HG03139 (cell line): ENCODE results near the gene ING2.
"Not testable (repeated sequence)": the region's sequence is repeated elsewhere in the genome, so short reads cannot be mapped to it uniquely, and the experiment has no call there.

Experiments used
- ATAC-seq: cut with Tn5 transposase; IDR thresholded peaks from one replicate; pipeline ENCODE4 v1.9.1; 2021; ENCODE audit not compliant: unreplicated experiment

Gene ING2, protein sequence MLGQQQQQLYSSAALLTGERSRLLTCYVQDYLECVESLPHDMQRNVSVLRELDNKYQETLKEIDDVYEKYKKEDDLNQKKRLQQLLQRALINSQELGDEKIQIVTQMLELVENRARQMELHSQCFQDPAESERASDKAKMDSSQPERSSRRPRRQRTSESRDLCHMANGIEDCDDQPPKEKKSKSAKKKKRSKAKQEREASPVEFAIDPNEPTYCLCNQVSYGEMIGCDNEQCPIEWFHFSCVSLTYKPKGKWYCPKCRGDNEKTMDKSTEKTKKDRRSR

DNA sequence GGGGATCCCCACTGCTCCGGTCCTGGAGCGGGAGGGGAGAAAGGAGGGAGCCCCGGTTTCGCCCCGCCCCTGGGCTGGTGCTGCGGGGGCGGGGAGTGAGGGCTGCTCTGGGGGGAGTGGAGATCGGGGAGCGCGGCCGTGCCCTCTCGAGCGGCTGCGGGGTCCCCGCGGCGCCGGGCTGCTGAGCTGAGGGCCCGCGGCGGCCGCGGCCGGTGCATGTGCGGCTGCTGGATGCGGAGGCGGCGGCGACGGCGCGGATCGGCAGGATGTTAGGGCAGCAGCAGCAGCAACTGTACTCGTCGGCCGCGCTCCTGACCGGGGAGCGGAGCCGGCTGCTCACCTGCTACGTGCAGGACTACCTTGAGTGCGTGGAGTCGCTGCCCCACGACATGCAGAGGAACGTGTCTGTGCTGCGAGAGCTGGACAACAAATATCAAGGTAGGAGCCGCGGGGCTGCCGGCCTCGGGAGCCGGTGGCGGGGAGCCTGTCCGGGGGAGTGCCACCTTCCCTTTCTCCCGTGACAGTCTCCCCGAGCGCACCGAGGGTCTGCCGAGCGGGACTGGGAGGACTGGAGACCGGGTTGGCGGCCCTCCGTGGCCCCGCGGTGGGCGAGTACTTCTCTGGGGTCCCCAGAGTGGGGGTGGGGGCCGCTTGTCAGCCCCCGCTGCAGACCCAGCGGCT is at the start of gene ING2:
ING2 (plus strand) TSS at position 129 of the 681 bp plus-strand sequence; CDS start at position 267, 138 bp downstream.
- peak; percentile 41 for ATAC-seq

DNA sequence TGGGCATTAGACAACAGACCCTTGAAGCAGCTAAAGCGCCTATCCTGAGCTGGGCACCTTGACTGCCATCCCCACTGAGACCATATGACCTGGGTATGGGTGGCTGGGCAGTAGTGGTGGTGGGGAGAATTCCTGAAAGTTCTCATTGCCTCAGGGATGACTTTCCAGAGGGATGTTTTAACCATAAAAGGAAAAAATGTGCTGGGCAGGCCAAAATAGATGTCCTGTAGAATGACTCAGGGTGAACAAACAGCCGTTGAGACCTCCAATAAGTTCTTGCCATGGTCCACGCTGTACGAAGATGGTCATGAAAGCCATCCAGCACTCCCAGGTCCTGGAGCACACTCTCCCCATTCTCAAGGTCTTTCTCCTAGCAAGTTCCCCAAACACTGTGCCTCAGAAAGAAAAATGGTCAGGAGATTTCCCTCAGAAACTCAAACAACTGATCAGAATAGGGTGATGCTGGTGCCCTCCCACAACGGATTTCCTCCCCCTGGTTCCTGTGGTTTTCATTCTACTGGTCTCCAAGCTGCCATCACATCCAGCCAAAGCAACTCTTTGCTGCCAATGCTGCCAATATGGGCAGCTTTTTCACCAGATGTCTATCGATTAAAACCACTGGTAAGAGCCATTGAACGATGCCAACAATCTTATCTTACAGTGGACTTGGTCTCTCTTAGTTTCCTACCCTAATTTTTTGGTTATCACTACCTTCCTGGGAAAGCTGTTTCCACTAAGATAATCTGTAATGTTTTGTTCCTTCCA is 49.2 kb upstream of the ING2 start:
- ATAC-seq, result no peak

DNA sequence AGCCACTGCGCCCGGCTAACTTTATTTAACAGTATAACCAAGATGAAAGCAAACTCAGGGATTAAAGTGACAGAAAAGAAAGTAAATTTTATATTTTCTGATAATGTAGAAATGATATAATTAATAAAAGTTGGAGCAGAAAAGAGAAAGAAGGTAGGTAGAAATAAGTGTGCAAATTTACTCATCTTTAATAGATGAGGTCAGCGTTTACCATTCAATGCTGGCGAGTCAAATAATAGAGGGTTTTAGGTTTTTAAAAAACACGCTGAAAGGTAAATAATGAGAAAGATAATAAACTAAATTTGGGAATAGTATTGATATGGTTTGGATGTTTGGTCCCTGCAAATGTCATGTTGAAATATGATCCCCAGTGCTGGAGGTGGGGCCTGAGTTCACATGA is 46.9 kb upstream of the ING2 start:
- no peak for ATAC-seq

DNA sequence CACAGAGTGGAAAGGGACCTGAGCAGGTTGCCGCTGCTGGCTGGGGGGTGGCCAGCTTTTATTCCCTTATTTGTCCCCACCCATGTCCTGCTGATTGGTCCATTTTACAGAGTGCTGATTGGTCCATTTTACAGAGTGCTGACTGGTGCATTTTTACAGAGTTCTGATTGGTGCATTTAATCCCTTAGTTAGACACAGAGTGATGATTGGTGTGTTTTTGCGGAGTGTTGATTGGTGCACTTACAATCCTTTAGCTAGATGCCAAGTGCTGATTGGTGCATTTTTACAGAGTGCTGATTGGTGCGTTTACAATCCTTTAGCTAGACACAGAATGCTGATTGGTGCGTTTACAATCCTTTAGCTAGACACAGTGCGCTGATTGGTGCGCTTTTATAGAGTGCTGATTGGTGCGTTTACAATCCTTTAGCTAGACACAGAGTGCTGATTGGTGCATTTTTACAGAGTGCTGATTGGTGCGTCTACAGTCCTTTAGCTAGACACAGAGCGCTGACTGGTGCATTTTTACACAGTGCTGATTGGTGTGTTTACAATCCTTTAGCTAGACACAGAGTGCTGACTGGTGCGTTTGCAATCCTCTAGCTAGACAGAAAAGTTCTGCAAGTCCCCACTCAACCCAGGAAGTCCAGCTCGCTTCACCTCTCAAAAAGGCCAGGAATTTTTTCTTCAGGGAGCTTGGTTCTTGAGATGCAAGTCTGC is 40.8 kb upstream of the ING2 start:
- ATAC-seq, result not testable (repeated sequence)

DNA sequence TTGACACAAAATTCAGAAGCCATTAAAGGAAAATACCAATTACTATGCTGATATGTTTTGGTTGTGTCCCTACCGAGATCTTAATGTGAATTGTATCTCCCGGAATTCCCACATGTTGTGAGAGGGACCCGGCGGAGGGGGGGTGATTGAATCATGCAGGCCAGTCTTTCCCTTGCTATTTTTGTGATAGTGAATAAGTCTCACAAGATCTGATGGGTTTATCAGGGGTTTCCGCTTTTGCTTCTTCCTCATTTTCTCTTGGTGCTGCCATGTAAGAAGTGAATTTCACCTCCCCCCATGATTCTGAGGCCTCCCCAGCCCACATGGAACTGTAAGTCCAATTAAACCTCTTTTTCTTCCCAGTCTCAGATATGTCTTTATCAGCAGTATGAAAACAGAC is 39.0 kb upstream of the ING2 start:
- ATAC-seq, result not testable (repeated sequence)

DNA sequence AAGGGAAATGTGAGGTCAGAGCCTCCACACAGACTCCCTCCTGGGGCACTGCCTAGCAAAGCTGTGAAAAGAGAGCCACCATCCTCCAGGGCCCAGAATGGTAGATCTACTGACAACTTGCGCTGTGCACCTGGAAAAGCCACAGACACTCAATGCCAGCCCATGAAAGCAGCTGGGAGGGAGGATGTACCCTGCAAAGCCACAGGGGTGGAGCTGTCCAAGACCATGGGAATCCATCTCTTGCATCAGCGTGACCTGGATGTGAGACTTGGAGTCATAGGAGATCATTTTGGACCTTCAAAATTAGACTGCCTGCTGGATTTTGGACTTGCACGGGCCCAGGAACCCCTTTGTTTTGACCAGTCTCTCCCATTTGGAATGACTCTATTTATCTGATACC is 37.6 kb upstream of the ING2 start:
- no peak for ATAC-seq

DNA sequence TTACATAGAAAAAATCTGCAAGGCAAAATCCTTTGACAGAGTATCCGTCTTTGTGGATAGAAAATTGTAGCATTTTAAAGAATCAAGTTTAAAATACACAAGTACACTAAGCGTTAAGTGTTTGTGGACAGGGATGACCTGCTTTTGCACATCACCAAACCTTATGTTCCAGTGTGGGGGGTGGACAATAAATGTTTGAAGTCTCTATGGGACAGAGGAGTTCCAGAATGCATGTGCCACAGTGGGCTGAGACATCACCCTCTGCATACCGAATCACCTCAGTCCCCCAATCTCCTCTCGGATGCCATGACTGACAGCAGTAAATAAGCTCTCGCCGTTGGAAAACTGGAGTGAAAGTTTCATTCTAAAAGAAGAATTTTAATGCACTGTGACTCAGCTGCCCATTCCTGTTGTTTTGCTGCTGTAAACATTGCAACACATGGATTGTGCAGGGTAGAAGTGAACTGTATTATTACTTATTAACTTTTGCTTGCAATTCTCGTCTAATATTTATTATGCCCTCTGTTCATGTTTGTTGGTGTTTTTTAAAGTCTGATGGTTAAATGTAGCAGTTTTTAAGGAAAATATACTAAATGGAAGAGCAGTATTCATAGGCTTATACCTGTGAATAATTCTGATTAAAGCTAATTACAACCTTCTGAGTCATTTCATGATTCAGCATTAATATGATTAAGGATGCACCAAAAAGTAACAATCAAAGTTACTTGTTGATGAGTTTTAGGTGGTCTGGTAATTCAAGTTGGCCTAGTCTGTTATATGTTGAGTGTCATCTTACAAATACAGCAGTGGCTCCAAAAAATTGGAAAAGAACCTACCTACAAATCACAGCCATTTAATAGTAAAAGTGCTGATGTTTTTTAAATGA is 36.4 kb upstream of the ING2 start:
- no peak for ATAC-seq

DNA sequence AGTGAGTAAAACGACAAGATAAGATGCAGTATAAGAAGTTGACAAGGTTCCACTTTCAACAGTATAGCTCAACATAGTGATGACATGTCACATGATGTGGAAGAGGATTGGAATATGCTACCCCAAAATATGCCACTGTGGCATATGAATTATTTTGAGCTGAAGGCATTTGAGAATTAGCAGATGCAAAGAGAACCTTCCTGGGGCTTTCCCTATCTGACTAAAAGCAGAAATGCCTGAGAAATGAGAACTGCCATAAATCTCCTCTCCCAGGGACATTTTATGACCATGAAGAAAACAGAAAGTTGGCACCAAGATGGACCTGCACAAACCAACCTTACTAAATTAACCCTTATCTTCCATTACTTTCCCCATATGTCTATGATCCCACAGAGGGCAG is 35.6 kb upstream of the ING2 start:
- no peak for ATAC-seq

DNA sequence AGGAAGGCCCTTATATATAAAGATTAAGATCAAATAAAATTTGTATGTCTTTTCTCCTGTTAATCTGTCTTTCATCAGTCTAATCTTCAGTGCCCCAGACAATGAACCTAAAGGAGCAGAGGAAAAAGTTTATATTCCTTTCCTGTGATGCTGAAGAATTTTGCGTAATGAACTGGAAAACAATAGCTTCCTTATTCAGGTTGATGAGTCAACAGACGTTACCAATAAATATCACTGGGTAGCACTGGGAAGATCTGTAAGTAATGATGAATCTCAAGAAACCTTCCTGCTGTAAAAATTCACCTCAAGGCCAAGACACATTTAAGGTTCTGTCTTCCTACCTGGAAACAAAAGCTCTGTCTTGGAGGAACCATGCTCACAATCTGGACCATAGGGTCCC is 34.9 kb upstream of the ING2 start:
- ATAC-seq, result no peak

DNA sequence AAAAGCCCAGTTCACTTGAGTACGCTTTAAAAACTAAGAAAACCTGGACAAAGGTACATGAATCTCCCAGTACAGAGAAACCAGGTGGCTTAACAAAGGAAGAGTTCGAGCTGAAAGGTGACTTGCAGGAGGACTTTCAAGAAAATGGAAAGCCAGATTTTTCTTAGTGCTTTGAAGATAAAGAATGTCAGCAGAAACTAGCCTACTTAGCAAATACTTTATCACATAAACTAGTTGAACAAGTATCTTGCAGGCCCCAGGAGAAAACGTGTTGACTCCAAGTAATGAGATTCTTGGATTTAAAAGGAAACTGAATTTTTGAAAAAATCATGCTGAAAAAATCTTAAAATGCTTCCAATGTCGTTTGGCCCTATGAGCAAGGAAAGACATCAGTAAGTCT is 34.0 kb upstream of the ING2 start:
- ATAC-seq, result no peak

DNA sequence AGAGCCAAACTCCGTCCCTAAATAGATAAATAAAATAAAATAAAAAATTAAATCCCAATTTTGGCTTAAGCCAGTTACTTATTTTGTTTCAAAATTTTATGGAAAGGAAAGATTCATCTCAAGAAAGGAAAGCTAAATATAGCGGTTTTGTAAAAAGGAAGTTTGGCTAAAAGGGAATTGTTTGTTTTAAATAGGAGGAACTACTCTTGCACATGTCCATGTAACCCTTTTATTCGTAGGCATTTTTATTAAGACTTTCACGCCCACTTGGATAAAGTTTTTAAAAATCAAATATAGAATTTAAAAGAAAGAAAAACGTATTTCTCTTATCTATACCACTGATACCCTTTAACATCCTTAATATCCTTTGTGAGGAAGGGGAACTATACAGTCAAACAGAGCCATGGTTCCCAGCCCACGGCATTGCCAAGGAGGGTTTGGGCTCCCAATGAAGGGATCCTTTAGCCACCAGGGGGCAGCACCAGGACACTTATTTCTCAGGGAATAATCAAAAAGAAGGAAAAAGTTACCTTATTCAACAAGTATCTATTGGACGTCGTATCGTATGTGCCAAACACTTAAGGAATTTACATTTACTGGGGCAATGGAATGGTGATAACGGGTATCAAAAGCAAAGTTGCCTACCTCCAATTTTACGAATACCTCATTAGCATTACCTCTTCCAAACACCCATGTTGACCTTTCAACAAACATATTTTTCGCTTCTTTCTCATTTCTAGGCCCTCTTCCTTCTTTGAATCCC is 32.7 kb upstream of the ING2 start:
- ATAC-seq, result peak; percentile 65

DNA sequence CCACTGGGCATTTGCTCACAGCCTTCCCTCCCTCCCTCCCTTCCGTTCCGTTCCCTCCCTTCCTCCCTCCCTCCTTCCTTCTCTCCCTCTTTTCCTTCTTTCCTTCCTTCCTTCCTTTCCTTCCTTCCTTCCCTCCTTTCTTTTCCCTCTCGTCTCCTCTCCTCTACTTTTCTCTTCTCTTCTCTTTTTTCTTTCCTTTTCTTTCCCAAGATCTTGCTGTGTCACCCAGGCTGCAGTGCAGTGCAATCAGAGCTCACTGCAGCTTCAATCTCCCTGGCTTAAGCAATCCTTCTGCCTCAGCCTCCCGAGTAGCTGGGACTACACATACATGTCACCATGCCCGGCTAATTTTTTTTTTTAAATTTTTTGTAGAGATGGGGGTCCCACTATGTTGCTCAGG is 26.7 kb upstream of the ING2 start:
- ATAC-seq, result no peak

DNA sequence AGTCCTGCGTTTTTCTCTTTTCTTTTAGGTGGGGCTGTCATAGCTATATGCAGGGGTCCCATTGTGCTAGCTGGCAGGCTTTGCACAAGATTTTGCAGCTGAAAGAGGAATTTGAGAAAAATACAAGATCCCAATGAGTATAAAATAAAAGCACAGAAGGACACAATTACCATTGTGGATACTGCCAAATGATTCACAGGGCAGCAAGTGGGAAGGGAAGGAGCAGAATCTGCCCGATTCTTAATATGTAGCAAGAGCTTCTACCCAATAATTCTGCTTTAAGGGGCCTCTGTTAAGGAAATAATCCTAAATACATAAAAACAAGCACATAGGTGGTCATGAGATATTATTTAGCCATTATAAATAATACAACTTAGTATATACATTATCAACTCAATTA is 25.9 kb upstream of the ING2 start:
- ATAC-seq, result no peak

DNA sequence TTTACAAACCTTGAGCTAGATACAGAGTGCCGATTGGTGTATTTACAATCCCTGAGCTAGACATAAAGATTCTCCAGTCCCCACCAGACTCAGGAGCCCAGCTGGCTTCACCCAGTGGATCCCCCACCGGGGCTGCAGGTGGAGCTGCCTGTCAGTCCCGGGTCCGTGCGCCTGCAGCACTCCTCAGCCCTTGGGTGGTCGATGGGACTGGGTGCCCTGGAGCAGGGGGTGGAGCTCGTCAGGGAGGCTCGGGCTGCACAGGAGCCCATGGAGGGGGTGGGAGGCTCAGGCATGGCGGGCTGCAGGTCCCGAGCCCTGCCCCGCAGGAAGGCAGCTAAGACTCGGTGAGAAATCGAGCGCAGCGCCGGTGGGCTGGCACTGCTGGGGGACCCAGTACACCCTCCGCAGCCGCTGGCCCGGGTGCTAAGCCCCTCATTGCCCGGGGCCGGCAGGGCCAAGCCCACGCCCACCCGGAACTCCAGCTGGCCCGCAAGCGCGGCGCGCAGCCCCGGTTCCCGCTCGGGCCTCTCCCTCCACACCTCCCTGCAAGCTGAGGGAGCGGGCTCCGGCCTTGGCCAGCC is 22.3 kb upstream of the ING2 start:
- not testable (repeated sequence) for ATAC-seq

DNA sequence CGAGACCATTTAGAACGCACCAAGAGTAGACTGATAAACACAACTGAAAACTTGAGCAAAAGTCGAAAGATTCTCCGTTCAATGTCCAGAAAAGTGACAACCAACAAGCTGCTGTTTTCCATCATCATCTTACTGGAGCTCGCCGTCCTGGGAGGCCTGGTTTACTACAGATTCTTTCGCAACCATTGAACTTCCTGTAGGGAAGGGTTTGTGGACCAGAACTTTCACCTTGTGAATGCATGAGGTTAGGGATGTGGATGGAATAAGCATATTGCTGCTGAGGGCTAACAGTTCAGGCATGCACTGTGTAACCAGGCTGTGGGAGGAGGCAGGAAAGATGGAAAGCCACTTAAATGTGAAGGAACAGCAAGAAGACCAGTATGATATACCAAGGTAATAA is 20.9 kb upstream of the ING2 start:
- ATAC-seq, result no peak

DNA sequence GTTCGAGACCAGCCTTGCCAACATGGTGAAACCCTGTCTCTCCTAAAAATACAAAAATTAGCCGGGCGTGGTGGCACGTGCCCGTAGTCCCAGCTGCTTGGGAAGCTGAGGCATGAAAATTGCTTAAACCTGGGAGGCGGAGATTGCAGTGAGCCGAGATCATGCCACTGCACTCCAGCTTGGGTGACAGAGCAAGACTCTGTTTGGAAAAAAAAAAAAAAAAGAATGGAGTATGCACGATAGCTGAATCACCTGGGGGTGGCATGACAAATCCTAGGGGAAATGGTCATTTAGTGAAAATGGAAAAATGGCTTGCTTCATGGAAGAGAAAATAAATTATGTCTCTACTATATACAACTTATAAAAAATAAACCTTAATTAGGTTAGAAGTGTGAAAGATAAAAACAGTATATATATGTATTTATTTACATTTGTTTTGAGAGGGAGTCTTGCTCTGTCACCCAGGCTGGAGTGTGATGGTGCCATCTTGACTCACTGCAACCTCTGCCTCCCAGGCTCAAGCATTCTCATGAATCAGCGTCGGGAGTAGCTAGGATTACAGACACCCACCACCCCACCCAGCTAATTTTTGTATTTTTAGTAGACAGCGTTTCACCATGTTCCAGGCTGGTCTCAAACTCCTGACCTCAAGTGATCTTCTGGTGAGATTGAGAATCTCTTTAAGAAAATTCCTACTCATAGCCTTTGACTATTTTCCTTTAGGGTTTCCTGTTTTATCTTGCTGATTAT is 19.3 kb upstream of the ING2 start:
- no peak for ATAC-seq

DNA sequence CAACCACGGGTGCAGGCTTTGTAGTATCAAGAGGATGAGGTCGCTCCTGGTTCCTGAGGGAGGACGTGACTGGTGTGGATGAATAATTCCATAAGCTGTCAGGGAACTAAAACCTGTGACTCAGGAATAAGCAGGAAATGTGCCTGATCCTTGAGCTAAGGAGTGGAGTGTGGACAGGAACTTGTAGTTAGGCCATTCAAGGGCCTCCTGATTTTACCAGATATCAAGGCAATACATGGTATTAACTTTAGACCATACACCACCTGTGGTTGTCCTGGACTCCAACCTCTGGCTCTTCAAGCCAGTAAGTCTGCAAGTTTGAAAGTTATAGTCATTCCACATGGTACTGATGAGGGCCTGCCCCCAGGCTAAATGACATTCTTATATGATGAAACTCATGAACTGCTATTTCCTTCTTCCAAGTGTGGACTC is 12.1 kb upstream of the ING2 start:
- ATAC-seq, result no peak

DNA sequence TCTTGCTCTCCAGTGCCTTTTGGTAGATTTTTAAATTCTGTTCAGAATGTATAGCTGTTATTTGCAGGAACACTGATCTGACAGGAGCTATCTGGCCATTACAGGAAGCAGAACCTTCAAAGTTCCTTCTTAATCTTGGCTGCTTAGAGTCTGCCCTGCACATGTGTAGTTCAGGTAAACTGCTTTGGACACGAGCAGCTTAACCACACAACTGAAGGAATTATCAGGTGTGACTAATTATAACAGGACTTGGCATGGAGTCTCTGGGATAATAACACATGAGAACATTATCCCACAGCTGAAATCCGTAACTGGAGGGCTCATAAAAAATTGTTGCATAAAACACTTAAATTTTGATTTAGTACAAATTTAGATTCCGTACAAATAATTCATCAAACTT is 11.6 kb upstream of the ING2 start:
- no peak for ATAC-seq

DNA sequence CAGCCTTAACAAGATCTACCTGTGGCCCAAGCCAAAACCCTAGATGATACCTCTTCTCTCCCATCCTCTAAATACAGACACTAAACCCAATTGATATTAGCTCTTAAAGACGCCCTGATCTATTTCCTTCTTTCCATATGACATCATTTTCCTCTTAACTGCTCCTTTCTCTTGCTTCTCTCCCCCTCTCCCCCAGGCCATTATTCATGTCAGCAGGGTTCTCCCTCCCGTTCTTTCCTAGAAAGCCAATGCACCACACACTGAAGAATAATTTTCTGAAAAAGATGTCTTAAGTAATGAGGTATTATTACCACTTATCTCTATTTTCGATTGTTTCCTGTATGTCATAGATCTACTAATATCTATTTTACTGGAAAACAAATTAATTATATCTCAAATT is 9.7 kb upstream of the ING2 start:
- no peak for ATAC-seq
